ENCODE data around the gene AKAP13.

GRCh38 chr15:85336880-85337279, 43.5 kb upstream of the AKAP13 start:
- TF ChIP-seq, protein P1, sequence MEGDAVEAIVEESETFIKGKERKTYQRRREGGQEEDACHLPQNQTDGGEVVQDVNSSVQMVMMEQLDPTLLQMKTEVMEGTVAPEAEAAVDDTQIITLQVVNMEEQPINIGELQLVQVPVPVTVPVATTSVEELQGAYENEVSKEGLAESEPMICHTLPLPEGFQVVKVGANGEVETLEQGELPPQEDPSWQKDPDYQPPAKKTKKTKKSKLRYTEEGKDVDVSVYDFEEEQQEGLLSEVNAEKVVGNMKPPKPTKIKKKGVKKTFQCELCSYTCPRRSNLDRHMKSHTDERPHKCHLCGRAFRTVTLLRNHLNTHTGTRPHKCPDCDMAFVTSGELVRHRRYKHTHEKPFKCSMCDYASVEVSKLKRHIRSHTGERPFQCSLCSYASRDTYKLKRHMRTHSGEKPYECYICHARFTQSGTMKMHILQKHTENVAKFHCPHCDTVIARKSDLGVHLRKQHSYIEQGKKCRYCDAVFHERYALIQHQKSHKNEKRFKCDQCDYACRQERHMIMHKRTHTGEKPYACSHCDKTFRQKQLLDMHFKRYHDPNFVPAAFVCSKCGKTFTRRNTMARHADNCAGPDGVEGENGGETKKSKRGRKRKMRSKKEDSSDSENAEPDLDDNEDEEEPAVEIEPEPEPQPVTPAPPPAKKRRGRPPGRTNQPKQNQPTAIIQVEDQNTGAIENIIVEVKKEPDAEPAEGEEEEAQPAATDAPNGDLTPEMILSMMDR (IDR thresholded peaks at IDR 0.05) = no peak
- no peak for TF ChIP-seq POLR2A (IDR thresholded peaks at IDR 0.05)

Data from uterus (tissue), 2 donors.